Measurements from ENCODE around the gene CACNA2D4. TPM values are rescaled to one million over a fixed set of nuclear protein-coding genes. Genes with fewer than 3 reads are reported as not detected.

Gene CACNA2D4
- total RNA-seq, 1 experiment from 2014 or later = 0.03 TPM

DNA sequence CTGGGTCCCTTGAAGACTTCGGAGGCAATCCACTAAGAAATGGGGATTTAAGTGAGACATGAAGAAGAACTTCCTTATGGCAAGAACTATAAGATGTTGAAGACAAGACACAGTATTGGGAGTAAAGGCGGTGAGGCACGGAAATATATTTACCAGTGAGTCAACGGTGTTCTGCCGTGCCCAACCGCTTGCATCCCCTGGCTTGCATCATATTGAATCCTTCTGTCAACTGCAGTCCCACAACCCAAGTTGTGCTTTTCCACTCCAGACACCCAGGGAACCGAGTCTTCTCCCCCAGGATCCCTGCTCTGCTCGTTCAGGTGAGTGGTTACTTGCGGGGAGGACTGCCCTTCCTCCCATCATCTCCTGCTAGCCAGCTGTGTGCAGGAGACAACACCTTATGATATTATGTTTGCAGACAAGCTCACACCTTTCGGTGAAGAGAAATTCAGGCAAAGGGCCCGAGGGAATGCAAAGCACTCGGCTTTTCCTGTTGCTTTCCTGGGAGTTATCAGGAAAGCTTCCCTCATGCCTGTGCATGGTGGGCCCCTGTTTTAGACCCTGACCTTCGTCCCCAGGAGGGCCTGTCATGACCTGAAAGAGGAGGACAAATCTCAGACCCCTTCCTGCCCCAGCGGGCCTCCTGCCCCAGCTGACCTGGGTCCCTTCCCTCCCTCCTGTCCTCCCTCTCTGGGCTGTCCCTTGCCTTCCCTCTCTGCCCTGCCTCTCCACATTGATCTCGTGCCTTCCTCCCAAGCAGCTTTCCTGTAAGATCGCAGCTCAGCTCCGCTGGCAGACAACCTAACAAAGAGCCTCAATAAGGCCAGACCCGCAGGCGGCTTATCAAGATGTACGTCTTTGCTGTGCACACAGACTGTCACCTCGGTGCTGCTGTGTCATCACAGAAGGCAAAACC lies 102.4 kb downstream of the CACNA2D4 start:
- H3K27me3 ChIP-seq (ENCODE audit: control insufficient read depth, insufficient read depth, low read length) = peaks cover 19% of the 10 kb centered on the region
- no peak for DNase-seq
- no peak overlapping the region for H3K4me3 ChIP-seq (ENCODE audit: insufficient read depth, low read depth, low read length)
- H3K36me3 ChIP-seq (replicated peaks; ENCODE audit: control insufficient read depth, insufficient read depth, low read length) = no peaks in the 10 kb centered on the region

GRCh38 chr12:1815108-1815507 lies 103.3 kb downstream of the CACNA2D4 start:
- H3K36me3 ChIP-seq (replicated peaks; ENCODE audit: control insufficient read depth, insufficient read depth, low read length) = no peaks in the 10 kb centered on the region
- peaks cover 9% of the 10 kb centered on the region for H3K27me3 ChIP-seq (ENCODE audit: control insufficient read depth, insufficient read depth, low read length)
- no peak for DNase-seq
- H3K4me3 ChIP-seq (ENCODE audit: insufficient read depth, low read depth, low read length) = no peak overlapping the region

GRCh38 chr12:1814266-1814665 lies 104.2 kb downstream of the CACNA2D4 start:
- no peak for DNase-seq
- Histone ChIP-seq H3K36me3 (replicated peaks; ENCODE audit: control insufficient read depth, insufficient read depth, low read length) (no peaks in the 10 kb centered on the region), H3K4me3 (ENCODE audit: insufficient read depth, low read depth, low read length) (no peak overlapping the region)

GRCh38 chr12:1812650-1813302 lies 105.7 kb downstream of the CACNA2D4 start:
- no peaks in the 10 kb centered on the region for H3K36me3 ChIP-seq (replicated peaks; ENCODE audit: control insufficient read depth, insufficient read depth, low read length)
- no peak for DNase-seq
- no peak overlapping the region for H3K4me3 ChIP-seq (ENCODE audit: insufficient read depth, low read depth, low read length)
- H3K27me3 ChIP-seq (ENCODE audit: control insufficient read depth, insufficient read depth, low read length) = no peaks in the 10 kb centered on the region

More at GRCh38 chr12:1814266-1814665, 104.2 kb downstream of the CACNA2D4 start:
- H3K27me3 ChIP-seq (ENCODE audit: control insufficient read depth, insufficient read depth, low read length) = peaks cover 1% of the 10 kb centered on the region

DNA sequence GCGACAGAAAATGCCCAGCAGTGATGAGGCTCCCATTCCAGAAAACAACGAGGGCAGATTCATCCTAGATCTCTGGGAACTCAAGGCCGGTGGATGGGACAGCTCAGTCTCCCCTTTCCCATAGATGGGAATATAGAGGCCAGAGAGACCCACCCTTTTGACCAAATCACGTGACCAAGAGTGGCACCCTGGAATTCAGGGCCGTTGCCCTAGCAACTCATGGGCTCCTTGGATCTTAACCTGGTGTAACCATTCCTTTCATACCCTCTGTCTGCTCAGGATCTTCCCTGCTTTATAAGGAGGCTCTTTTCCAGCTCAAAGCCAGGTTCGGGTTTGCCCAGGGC lies 106.5 kb downstream of the CACNA2D4 start:
- no peak for DNase-seq

DNA sequence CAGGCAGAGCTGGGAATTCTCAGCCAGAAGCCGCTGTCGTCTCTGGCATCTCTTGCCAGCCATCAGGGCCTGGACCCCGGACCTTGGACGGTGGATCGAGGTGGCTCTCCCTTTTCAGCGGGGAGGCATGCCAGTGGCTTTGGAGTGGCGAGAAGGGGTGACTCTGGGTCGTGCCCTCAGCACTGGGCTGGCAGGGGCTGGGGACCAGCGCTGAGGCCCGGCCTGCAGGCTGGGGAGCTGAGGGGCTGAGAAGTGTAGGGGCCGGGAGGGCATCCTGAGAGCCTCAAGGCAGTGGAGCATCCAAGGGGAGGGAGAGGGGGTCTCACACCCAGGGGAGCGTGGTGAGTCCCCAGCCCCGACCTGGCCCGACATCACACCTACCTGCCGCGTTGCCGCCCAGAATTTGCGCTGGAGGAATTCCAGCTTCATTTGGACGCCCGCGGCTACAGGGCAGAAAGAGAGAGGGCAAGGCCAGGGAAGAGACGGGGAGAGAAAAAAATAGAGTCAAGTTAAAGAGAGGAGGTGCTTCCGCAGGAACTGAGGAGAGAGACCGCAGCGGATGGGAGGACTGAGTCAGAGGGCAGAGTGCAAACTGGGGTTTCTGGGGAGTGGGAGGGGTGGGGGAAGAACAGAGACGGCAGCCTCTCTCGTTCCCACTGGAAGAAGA lies 107.0 kb downstream of the CACNA2D4 start:
- Histone ChIP-seq H3K4me3 (ENCODE audit: insufficient read depth, low read depth, low read length) (no peak overlapping the region), H3K27me3 (ENCODE audit: control insufficient read depth, insufficient read depth, low read length) (no peaks in the 10 kb centered on the region), H3K36me3 (replicated peaks; ENCODE audit: control insufficient read depth, insufficient read depth, low read length) (no peaks in the 10 kb centered on the region)
- no peak for DNase-seq

More for the DNA sequence above, 106.5 kb downstream of the CACNA2D4 start:
- Histone ChIP-seq H3K27me3 (ENCODE audit: control insufficient read depth, insufficient read depth, low read length) (no peaks in the 10 kb centered on the region), H3K4me3 (ENCODE audit: insufficient read depth, low read depth, low read length) (no peak overlapping the region), H3K36me3 (replicated peaks; ENCODE audit: control insufficient read depth, insufficient read depth, low read length) (no peaks in the 10 kb centered on the region)

GRCh38 chr12:1810931-1811280 lies 107.5 kb downstream of the CACNA2D4 start:
- Histone ChIP-seq H3K36me3 (replicated peaks; ENCODE audit: control insufficient read depth, insufficient read depth, low read length) (no peaks in the 10 kb centered on the region), H3K27me3 (ENCODE audit: control insufficient read depth, insufficient read depth, low read length) (no peaks in the 10 kb centered on the region), H3K4me3 (ENCODE audit: insufficient read depth, low read depth, low read length) (no peak overlapping the region)
- DNase-seq = no peak

DNA sequence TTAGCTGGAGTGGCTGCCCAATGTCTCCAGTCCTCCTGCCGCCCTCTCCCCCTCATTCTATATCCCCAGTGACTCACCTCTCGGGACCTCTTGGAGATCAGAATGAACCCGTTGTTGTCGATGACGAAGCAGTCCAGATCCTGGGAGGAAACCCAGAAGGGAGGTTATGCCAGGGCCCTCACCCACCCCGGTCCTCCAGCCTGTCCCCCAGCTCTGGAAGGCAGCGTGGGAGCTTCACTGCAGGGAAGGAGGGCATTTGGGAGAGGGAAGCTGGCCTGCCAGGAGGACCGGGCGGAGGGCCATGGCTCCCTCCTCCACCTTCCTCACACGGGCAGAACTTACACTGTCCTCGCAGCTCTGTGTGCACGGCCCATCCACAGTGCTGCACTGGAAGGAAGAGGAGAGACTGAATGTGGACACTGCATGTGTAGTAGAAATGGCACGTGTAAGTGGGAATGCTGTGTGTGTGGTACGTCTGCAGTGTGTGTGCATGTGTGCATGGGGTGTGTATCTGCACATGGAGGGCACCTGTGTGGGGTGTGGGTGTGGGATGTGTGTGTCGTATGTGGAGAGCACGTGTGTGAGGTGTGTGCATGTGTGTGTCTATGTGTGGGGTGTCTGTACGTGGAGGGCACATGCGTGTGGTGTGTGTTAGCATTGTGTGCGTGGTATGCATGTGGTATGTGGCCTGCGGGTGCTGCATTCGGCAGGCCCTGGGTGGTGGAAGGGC lies 108.1 kb downstream of the CACNA2D4 start:
- H3K4me3 ChIP-seq (ENCODE audit: insufficient read depth, low read depth, low read length) = no peak overlapping the region
- no peak for DNase-seq
- no peaks in the 10 kb centered on the region for H3K27me3 ChIP-seq (ENCODE audit: control insufficient read depth, insufficient read depth, low read length)
- no peaks in the 10 kb centered on the region for H3K36me3 ChIP-seq (replicated peaks; ENCODE audit: control insufficient read depth, insufficient read depth, low read length)

- no peak overlapping the region for H3K4me3 ChIP-seq (ENCODE audit: insufficient read depth, low read depth, low read length)
- no peaks in the 10 kb centered on the region for H3K27me3 ChIP-seq (ENCODE audit: control insufficient read depth, insufficient read depth, low read length)
- DNase-seq = no peak
- H3K36me3 ChIP-seq (replicated peaks; ENCODE audit: control insufficient read depth, insufficient read depth, low read length) = no peaks in the 10 kb centered on the region
These were observed 108.8 kb downstream of the CACNA2D4 start for GRCh38 chr12:1809591-1810190.

- DNase-seq = no peak
- Histone ChIP-seq H3K27me3 (ENCODE audit: control insufficient read depth, insufficient read depth, low read length) (no peaks in the 10 kb centered on the region), H3K4me3 (ENCODE audit: insufficient read depth, low read depth, low read length) (no peak overlapping the region), H3K36me3 (replicated peaks; ENCODE audit: control insufficient read depth, insufficient read depth, low read length) (no peaks in the 10 kb centered on the region)
These were observed 109.5 kb downstream of the CACNA2D4 start for GRCh38 chr12:1808798-1809480.

DNA sequence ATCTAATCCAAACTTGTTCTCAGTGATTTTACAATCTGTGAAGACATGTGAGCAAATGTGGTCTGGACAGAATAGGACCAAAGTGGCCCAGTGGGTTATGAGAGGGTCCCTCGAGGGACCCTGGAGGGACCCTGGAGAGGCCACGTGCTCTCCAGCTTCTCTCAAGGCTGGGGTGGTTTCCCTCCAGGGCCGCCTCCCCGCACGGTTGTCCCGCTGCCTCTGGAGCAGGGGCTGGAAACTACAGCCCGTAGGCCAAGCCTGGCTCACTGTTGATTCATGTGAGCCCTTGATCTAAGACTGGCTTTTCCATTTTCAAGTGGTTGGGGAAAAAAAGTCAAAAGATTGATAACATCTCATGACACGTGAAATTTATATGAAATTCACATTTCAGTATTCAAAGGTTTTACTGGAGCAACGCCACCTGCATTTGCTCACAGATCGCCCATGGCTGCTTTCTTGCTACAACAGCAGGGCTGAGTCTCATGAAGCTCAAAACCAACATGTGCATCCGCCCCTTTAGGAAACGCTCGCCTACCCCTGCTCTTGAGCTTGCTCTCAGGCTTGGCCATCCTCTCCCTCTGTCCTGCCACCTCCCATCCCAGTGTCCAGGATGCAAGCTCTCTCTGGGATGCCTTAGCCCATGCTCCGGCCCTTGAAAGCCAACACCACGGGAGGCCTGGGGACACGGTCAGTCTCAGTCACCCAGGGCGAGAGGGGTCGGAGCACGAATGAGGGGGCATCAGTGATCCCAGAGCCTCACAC lies 110.2 kb downstream of the CACNA2D4 start:
- H3K4me3 ChIP-seq (ENCODE audit: insufficient read depth, low read depth, low read length) = no peak overlapping the region
- H3K36me3 ChIP-seq (replicated peaks; ENCODE audit: control insufficient read depth, insufficient read depth, low read length) = no peaks in the 10 kb centered on the region
- peak; percentile 53 for DNase-seq
- no peaks in the 10 kb centered on the region for H3K27me3 ChIP-seq (ENCODE audit: control insufficient read depth, insufficient read depth, low read length)

GRCh38 chr12:1807087-1807860 lies 111.2 kb downstream of the CACNA2D4 start:
- Histone ChIP-seq H3K4me3 (ENCODE audit: insufficient read depth, low read depth, low read length) (no peak overlapping the region), H3K27me3 (ENCODE audit: control insufficient read depth, insufficient read depth, low read length) (no peaks in the 10 kb centered on the region), H3K36me3 (replicated peaks; ENCODE audit: control insufficient read depth, insufficient read depth, low read length) (no peaks in the 10 kb centered on the region)
- DNase-seq = peak; percentile 31

Measured in H7 (cell line).